ENCODE results near the gene KIAA1958. TPM values are rescaled to one million over a fixed set of nuclear protein-coding genes. Genes with fewer than 3 reads are reported as not detected.

Gene KIAA1958
- total and polyA plus RNA-seq, 8 donors, result 1.4 to 11.8 (median 5.6) TPM

GRCh38 chr9:112475318-112475717 is 11.3 kb upstream of the KIAA1958 start:
- no peaks in the 10 kb centered on the region for H3K9me3 ChIP-seq
- no peak for TF ChIP-seq CTCF (IDR thresholded peaks at IDR 0.05)
- FAIRE-seq (no peak), DNase-seq (no peak), ATAC-seq (no peak)
- H3K36me3 ChIP-seq, result no peaks in the 10 kb centered on the region
- no peak overlapping the region for H3K27ac ChIP-seq
- intact Hi-C loops (cut with DNase I), result no loop called here
- H3K4me3 ChIP-seq, result no peak overlapping the region
- WGBS, 2 donors, result 97 to 98% methylated on average over 1 of the region's 1 CpG
- no peaks in the 10 kb centered on the region for H3K27me3 ChIP-seq
- no peaks in the 10 kb centered on the region for H3K4me1 ChIP-seq

- WGBS, 2 donors, result 97 to 100% methylated on average over 2 of the region's 2 CpGs
- no peak for DNase-seq
- Histone ChIP-seq H3K36me3 (no peaks in the 10 kb centered on the region), H3K9me3 (no peaks in the 10 kb centered on the region), H3K4me1 (no peaks in the 10 kb centered on the region), H3K4me3 (no peak overlapping the region), H3K27ac (no peak overlapping the region), H3K27me3 (no peaks in the 10 kb centered on the region)
- FAIRE-seq, result no peak
- ATAC-seq, result no peak
- no peak for TF ChIP-seq CTCF (IDR thresholded peaks at IDR 0.05)
- intact Hi-C loops (cut with DNase I), result no loop called here
These were observed 9.3 kb upstream of the KIAA1958 start for GRCh38 chr9:112477330-112477729.

- H3K27ac ChIP-seq, result no peak overlapping the region
- no peaks in the 10 kb centered on the region for H3K27me3 ChIP-seq
- H3K36me3 ChIP-seq, result no peaks in the 10 kb centered on the region
- no peak for TF ChIP-seq CTCF (IDR thresholded peaks at IDR 0.05)
- no peaks in the 10 kb centered on the region for H3K9me3 ChIP-seq
- H3K4me3 ChIP-seq, result no peak overlapping the region
- ATAC-seq (no peak), DNase-seq (no peak), FAIRE-seq (no peak)
- no peaks in the 10 kb centered on the region for H3K4me1 ChIP-seq
- intact Hi-C loops (cut with DNase I), result no loop called here
These were observed 7.4 kb upstream of the KIAA1958 start for GRCh38 chr9:112479221-112479620.

- FAIRE-seq (no peak), ATAC-seq (no peak), DNase-seq (no peak)
- Histone ChIP-seq H3K27ac (no peak overlapping the region), H3K9me3 (no peaks in the 10 kb centered on the region), H3K36me3 (no peaks in the 10 kb centered on the region), H3K4me3 (no peak overlapping the region), H3K4me1 (peaks cover 1 to 21% (median 6%) of the 10 kb centered on the region in 3 donors), H3K27me3 (no peaks in the 10 kb centered on the region)
- intact Hi-C loops (cut with DNase I), result no loop called here
- no peak for TF ChIP-seq CTCF (IDR thresholded peaks at IDR 0.05)
- 89% methylated on average over 2 of the region's 2 CpGs for WGBS, 2 donors
These were observed 2.0 kb upstream of the KIAA1958 start for GRCh38 chr9:112484607-112485006.

DNA sequence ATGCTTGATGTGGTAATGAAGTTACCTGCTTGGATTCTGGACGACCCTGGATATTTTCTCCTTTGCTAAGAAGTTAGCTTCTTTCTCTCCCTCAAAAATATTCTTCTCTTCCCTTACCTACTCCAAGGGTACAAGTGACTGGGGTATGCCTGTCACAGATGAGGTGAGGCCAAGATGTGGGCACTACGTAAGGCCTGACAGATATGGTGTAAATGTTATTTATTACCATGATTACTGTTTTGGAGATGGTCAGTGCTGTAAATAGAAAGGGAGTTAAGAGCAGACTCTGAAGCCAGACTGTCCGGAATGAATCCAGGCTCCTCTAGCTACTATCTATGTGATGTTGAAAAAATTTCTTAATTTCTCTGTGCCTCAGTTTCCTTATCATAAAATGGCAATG is 1.1 kb upstream of the KIAA1958 start:
- no peak for ATAC-seq
- peaks cover 10 to 30% (median 15%) of the 10 kb centered on the region in 3 donors for H3K4me1 ChIP-seq
- no peaks in the 10 kb centered on the region for H3K9me3 ChIP-seq
- no peaks in the 10 kb centered on the region for H3K36me3 ChIP-seq
- WGBS, 2 donors, result 73 to 81% methylated on average over 3 of the region's 3 CpGs
- H3K27ac ChIP-seq, result no peak overlapping the region
- intact Hi-C loops (cut with DNase I), result no loop called here
- peak overlapping the region in 1 of 4 donors; percentile 88 for H3K4me3 ChIP-seq
- FAIRE-seq, result no peak
- no peak for TF ChIP-seq CTCF (IDR thresholded peaks at IDR 0.05)
- DNase-seq, result no peak
- H3K27me3 ChIP-seq, result no peaks in the 10 kb centered on the region
